GM12864 (cell line): Measurements from ENCODE around the gene ADAMTS15.

ENCODE experiments used
- DNase-seq: peaks from one replicate; pipeline ENCODE4 v3.0.0-alpha.2; 2011; ENCODE audit warnings: low read depth
- H3K4me3 ChIP-seq: 2 replicates; pipeline ENCODE4 v1.5.1; 2011; ENCODE audit warnings: mild to moderate bottlenecking, low read depth, low read length, control low read depth
- CTCF ChIP-seq: IDR thresholded peaks from 2 replicates; pipeline ENCODE4 v1.5.1; 2011; ENCODE audit warnings: low read depth, mild to moderate bottlenecking, moderate library complexity, low read length, control low read depth, inconsistent platforms; ENCODE audit errors: missing control alignments

Gene ADAMTS15

GRCh38 chr11:130445788-130446187 lies 2.7 kb upstream of the ADAMTS15 start:
- TF ChIP-seq CTCF = no peak
- no peak for DNase-seq
- H3K4me3 ChIP-seq = no peak overlapping the region

- no peak for TF ChIP-seq CTCF
- DNase-seq = no peak
- H3K4me3 ChIP-seq = no peak overlapping the region
These were observed 418 bp upstream of the ADAMTS15 start for GRCh38 chr11:130448039-130448415.

- TF ChIP-seq CTCF = no peak
- no peak overlapping the region for H3K4me3 ChIP-seq
These were observed 1.0 kb downstream of the ADAMTS15 start for GRCh38 chr11:130449310-130449990.

GRCh38 chr11:130449996-130450769 lies 1.7 kb downstream of the ADAMTS15 start:
- no peak overlapping the region for H3K4me3 ChIP-seq
- no peak for TF ChIP-seq CTCF
- no peak for DNase-seq

More at GRCh38 chr11:130449310-130449990, 1.0 kb downstream of the ADAMTS15 start:
- no peak for DNase-seq

GRCh38 chr11:130451231-130452019 lies 3.0 kb downstream of the ADAMTS15 start:
- no peak overlapping the region for H3K4me3 ChIP-seq
- no peak for TF ChIP-seq CTCF
- DNase-seq = no peak

GRCh38 chr11:130452176-130452575 lies 3.7 kb downstream of the ADAMTS15 start:
- no peak for DNase-seq
- TF ChIP-seq CTCF = no peak
- no peak overlapping the region for H3K4me3 ChIP-seq
